Prostate gland (tissue), 2 donors: ENCODE results near the gene GABARAP. TPM values are rescaled to one million over a fixed set of nuclear protein-coding genes. Genes with fewer than 3 reads are reported as not detected.
"Not testable (repeated sequence)": the region's sequence is repeated elsewhere in the genome, so short reads cannot be mapped to it uniquely, and the experiment has no call there.

ENCODE experiments used
- DNase-seq: peaks from one replicate; pipeline ENCODE4 v3.0.0-alpha.2; 2019; ENCODE audit warnings: low spot score
- H3K27ac ChIP-seq, 2 donors: fragments of 200-600 bp; sonication (generic); 2 replicates each; pipeline ENCODE4 v1.5.1; 2017 to 2019
- H3K27me3 ChIP-seq: fragments of 200-600 bp; sonication (generic); replicated peaks from 2 replicates; pipeline ENCODE4 v1.5.1; 2019; ENCODE audit not compliant: insufficient read depth
- H3K36me3 ChIP-seq, 2 donors: fragments of 200-600 bp; sonication (generic); 1 replicate in 1 of 2; 2 replicates in 1 of 2; pipeline versions ENCODE4 v1.5.1 to v1.8.1; 2017 to 2019
- H3K4me1 ChIP-seq: fragments of 200-600 bp; sonication (generic); replicated peaks from 2 replicates; pipeline ENCODE4 v1.5.1; 2019
- H3K4me3 ChIP-seq, 2 donors: fragments of 200-600 bp; sonication (generic); 2 replicates each; pipeline ENCODE4 v1.5.1; 2017 to 2019
- H3K9me3 ChIP-seq: fragments of 200-600 bp; sonication (generic); 2 replicates; pipeline ENCODE4 v1.5.1; 2017
- POLR2A ChIP-seq: fragments of 450-650 bp; IDR thresholded peaks from one replicate; pipeline ENCODE4 v1.6.1; 2016; ENCODE audit warnings: antibody characterized with exemption, mild to moderate bottlenecking
- POLR2AphosphoS5 ChIP-seq: sonication (generic); formaldehyde crosslinking; IDR thresholded peaks from one replicate; pipeline ENCODE4 v1.6.1; 2017; ENCODE audit warnings: antibody characterized with exemption
- WGBS: methylation state at CpG from one replicate; pipeline ENCODE4 v1.1.5; 2018; 5-methylcytosine and 5-hydroxymethylcytosine counted together
- intact Hi-C: fragments of 100-400 bp; cut with DNase I; formaldehyde crosslinking; loops from one replicate; pipeline ENCODE4 v1.14.2; 2022
- total RNA-seq, 2 donors: library from RNA; depleted of rRNA; stranded (reverse); fragments of >200 nt; gene quantifications; one replicate each; pipeline ENCODE4 v1.1.0, GENCODE V29; 2016
- TF ChIP-seq, protein P1 (sequence below), 4 experiments: fragments of 200-600 bp in 2 of 4; fragments of 450-650 bp in 2 of 4; sonication (generic) in 2 of 4; IDR thresholded peaks; 1 replicate in 3 of 4; 2 replicates in 1 of 4; pipeline ENCODE4 v1.5.1; 2016 to 2019; ENCODE audit warnings: antibody characterized with exemption in 4 of 4, mild to moderate bottlenecking in 2 of 4, moderate library complexity in 2 of 4

GABARAP gene
- total RNA-seq, 2 donors from 2014 or later: 493 to 527 TPM

DNA sequence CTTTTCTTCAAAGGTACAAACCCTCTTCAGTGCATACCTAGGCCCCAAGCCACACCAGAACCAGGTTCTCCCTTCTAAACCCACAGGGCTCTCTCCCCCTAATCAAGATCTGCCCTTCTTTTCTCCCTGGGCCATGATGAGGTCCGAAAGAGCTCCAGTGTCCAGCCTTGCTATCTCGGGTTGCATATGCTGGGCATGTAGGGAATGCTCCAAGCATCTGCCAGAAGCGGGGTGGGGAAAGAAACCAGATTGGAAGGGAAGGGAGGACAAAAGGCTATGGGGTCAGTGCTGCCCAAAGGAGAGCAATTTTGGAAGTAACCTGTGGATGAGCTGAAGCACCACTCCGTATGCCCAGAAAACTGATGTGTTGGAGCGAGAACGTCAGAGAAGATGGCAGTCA is 7.0 kb upstream of the GABARAP start:
- Histone ChIP-seq H3K9me3 (no peaks in the 10 kb centered on the region), H3K27ac (peak overlapping the region in 1 of 2 donors; percentile 100), H3K4me1 (peaks cover 13% of the 10 kb centered on the region), H3K36me3 (peaks cover 0 to 9% of the 10 kb centered on the region in 2 donors), H3K4me3 (no peak overlapping the region), H3K27me3 (no peaks in the 10 kb centered on the region)
- intact Hi-C loops: no loop called here
- 80% methylated on average over 6 of the region's 6 CpGs for WGBS
- TF ChIP-seq POLR2A (no peak), POLR2AphosphoS5 (no peak)
- TF ChIP-seq, protein P1, sequence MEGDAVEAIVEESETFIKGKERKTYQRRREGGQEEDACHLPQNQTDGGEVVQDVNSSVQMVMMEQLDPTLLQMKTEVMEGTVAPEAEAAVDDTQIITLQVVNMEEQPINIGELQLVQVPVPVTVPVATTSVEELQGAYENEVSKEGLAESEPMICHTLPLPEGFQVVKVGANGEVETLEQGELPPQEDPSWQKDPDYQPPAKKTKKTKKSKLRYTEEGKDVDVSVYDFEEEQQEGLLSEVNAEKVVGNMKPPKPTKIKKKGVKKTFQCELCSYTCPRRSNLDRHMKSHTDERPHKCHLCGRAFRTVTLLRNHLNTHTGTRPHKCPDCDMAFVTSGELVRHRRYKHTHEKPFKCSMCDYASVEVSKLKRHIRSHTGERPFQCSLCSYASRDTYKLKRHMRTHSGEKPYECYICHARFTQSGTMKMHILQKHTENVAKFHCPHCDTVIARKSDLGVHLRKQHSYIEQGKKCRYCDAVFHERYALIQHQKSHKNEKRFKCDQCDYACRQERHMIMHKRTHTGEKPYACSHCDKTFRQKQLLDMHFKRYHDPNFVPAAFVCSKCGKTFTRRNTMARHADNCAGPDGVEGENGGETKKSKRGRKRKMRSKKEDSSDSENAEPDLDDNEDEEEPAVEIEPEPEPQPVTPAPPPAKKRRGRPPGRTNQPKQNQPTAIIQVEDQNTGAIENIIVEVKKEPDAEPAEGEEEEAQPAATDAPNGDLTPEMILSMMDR (IDR thresholded peaks at IDR 0.05): no peak
- DNase-seq: no peak

DNA sequence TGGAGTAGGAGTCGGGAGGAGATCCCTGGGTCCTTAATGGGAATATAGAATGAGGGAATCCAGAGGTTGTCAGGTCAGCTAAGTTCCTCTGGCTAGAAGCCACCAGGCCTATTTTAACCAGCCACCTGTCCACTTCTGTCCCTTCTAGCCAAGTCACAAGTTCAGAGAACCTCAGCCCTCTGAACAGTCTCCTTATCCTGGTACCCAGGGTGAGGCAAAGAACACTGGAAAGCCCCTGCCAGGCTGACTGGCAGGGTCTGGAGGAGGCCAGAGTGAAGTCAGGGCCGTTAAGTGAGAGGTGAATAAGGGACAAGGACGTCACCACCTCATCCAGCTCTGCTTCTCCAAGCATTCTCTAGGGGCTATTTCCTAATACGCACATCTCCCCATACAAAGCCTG is 6.5 kb upstream of the GABARAP start:
- H3K4me1 ChIP-seq: peaks cover 13% of the 10 kb centered on the region
- no peak for DNase-seq
- H3K27me3 ChIP-seq: no peaks in the 10 kb centered on the region
- no peak overlapping the region for H3K4me3 ChIP-seq
- peaks cover 0 to 9% of the 10 kb centered on the region in 2 donors for H3K36me3 ChIP-seq
- TF ChIP-seq POLR2AphosphoS5 (no peak), POLR2A (no peak)
- TF ChIP-seq, protein P1 (IDR thresholded peaks at IDR 0.05): no peak
- H3K9me3 ChIP-seq: no peaks in the 10 kb centered on the region
- 79% methylated on average over 4 of the region's 4 CpGs for WGBS
- intact Hi-C loops: no loop called here
- peak overlapping the region in 1 of 2 donors; percentile 100 for H3K27ac ChIP-seq

DNA sequence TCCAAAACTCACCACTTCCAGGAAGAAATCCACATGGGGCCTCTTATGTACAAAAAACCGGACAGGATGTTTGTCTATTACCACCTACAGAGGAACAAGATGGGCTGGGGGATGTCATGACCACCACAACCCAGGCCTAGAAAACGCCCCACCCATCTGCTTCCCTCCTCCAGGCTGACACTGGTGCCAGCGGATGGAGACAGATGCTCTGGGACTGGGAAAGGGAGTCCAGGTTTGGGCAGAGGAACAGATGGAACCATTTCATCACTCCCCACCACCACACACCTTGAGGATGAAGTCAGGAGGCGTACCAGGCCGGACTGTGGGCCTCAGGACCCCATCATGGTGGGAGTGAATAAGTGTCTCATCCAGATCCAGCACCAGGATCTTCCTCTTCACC is 4.5 kb upstream of the GABARAP start:
- Histone ChIP-seq H3K27me3 (no peaks in the 10 kb centered on the region), H3K27ac (no peak overlapping the region), H3K4me3 (no peak overlapping the region), H3K36me3 (peaks cover 0 to 9% of the 10 kb centered on the region in 2 donors), H3K9me3 (no peaks in the 10 kb centered on the region), H3K4me1 (peaks cover 13% of the 10 kb centered on the region)
- intact Hi-C loops: no loop called here
- no peak for DNase-seq
- WGBS: 82% methylated on average over 5 of the region's 5 CpGs
- TF ChIP-seq POLR2A (no peak), POLR2AphosphoS5 (no peak)
- TF ChIP-seq, protein P1 (IDR thresholded peaks at IDR 0.05): no peak

DNA sequence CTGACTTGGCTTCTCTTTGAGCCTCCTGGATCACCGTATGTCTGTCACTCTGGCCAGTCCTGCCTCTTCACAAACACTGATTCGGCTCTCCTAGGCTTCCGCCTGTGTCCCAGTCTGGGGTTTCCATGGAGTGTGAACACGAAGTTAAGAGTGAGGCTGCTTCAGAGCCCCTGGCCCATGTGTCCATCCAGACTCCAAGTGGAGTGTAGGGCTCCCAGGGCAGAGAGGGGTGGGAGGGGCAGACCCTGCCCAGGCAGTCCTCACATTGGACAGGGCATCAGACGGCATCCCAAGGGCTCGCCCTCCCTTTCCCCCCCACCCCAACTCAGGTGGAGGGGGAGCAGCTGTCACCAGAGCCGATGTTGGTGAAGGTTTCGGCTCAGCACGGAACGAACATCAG is 1.6 kb upstream of the GABARAP start:
- H3K9me3 ChIP-seq, intact Hi-C loops, H3K4me3 ChIP-seq, DNase-seq, H3K27me3 ChIP-seq: not testable (repeated sequence)
- Histone ChIP-seq H3K36me3 (peaks cover 0 to 18% of the 10 kb centered on the region in 2 donors), H3K4me1 (peaks cover 14% of the 10 kb centered on the region), H3K27ac (peak overlapping the region; percentile 98)
- WGBS: 71% methylated on average over 10 of the region's 10 CpGs

DNA sequence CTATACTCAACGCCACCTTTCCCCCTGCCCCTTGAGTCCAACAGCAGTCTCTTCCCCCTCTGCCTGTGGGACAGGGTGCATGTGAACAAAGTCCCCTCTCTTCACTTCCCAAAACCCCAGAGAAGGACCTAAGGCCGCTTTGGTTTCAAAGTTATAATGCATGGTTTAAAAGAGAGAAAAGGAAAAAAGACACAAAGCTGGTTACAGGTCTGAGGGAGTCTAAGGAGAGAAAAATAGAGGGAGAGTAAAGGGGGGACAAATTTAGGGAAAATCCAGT is 1.1 kb upstream of the GABARAP start:
- no peak for DNase-seq
- TF ChIP-seq POLR2A (no peak), POLR2AphosphoS5 (no peak)
- TF ChIP-seq, protein P1 (IDR thresholded peaks at IDR 0.05): no peak
- H3K4me3 ChIP-seq: peak overlapping the region; percentile 76 to 84
- no peaks in the 10 kb centered on the region for H3K9me3 ChIP-seq
- intact Hi-C loops: no loop called here
- H3K4me1 ChIP-seq: peaks cover 14% of the 10 kb centered on the region
- peaks cover 0 to 18% of the 10 kb centered on the region in 2 donors for H3K36me3 ChIP-seq
- peak overlapping the region; percentile 98 for H3K27ac ChIP-seq
- 34% methylated on average over 2 of the region's 2 CpGs for WGBS
- H3K27me3 ChIP-seq: no peaks in the 10 kb centered on the region
